Measurements from ENCODE around the gene HYOU1. TPM values are rescaled to one million over a fixed set of nuclear protein-coding genes. Genes with fewer than 3 reads are reported as not detected.
"Not testable (repeated sequence)": the region's sequence is repeated elsewhere in the genome, so short reads cannot be mapped to it uniquely, and the experiment has no call there.

Gene HYOU1
- total RNA-seq, 1 donor from 2014 or later = 44.0 TPM

DNA sequence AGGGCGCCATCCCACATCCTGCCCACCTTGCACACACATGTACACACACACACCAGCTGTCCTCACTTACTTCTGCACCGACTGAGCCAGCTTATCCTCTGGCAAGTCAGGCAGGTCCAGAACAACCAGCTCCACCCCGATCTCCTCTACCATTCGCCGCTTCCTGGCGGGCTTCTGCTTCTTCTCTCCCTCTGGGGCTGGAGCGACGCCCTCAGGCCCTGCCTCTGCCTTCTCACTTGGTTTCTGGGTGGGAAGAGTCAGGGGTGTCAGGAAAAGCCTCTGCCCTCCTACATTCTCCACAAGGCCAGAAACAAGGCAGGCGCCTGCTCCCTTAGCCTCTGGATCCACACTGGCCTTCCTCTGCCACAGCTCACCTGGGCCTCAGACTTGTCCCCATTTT is 8.4 kb downstream of the HYOU1 start:
- FAIRE-seq = no peak
- DNase-seq (ENCODE audit: low spot score in 2 of 2) = no peak

DNA sequence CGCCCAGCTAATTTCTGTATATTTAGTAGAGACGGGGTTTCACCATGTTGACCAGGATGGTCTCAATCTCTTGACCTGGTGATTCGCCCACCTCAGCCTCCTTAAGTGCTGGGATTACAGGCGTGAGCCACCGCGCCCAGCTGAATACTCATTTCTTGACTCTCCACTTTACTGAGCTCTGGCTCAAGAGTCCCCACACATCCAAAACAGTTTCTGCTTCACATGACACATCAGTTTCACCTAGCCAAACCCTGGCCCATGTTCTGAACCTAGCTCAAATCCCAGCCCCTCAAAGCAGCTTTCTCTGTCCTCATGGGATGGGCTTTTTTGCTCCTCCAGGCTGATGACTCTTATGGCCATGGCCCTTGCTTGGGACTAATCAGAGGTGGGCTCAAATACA is 9.8 kb downstream of the HYOU1 start:
- FAIRE-seq = no peak

DNA sequence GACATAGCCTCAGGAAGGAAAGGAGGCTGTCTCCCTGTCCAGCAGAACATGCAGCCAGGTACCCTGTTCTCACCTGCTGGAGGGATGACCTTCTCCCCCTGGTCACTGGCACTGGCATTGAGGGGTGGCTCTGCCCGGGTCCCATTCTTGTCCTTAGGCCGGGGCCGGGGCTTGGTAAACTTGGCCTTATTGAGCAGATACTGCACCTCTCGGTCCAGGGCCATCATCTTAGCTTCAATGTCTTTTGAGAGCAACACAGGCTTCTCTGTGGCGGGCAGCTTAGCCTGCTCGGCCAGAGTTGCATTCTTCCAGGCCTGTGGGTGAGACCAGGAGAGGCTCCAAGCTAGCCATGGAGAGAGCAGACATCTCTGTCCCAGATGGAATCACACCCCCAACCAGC is 10.5 kb downstream of the HYOU1 start:
- DNase-seq (ENCODE audit: low spot score in 2 of 2) (no peak), FAIRE-seq (no peak)

More for the DNA sequence above, 9.8 kb downstream of the HYOU1 start:
- DNase-seq (ENCODE audit: low spot score in 2 of 2) = no peak

DNA sequence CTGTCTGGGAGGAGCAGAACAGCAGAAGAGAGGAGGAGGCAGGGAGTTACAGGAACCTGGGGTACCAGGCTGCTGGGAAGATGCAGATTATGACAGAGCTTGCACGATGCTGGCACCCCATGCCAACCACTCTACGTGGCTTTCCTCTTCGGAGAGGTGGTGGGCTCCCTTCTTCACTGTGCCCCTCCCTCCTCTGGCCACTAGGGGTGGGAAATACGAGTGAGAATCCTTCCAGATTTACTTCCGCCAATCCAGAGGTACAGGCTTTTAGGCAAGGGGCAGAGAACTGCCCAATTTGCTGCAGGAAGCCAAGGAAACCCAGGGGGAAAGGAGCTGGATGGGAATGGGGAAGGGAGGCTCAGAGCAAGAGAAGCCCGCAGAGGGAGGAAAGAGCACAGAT is 12.3 kb downstream of the HYOU1 start:
- no peak for FAIRE-seq

DNA sequence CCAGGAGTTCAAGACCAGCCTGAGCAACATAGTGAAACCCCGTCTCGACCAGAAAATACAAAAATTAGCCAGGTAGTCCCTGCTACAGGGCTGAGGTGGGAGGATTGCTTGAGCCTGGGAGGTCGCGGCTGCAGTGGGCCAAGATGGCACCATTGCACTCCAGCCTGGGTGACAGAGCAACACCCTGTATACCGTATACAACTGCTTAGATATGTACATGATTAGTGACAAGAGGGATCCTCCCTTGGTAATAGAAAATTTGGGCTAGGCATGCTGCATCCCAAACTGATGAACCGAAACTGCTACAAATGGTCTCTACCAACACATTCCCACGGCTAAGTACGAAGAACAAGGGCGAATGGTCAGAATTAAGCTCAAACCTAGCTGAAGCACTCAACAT is 14.1 kb downstream of the HYOU1 start:
- FAIRE-seq = no peak
- no peak for DNase-seq (ENCODE audit: low spot score in 2 of 2)

More for the DNA sequence above, 12.3 kb downstream of the HYOU1 start:
- no peak for DNase-seq (ENCODE audit: low spot score in 2 of 2)

DNA sequence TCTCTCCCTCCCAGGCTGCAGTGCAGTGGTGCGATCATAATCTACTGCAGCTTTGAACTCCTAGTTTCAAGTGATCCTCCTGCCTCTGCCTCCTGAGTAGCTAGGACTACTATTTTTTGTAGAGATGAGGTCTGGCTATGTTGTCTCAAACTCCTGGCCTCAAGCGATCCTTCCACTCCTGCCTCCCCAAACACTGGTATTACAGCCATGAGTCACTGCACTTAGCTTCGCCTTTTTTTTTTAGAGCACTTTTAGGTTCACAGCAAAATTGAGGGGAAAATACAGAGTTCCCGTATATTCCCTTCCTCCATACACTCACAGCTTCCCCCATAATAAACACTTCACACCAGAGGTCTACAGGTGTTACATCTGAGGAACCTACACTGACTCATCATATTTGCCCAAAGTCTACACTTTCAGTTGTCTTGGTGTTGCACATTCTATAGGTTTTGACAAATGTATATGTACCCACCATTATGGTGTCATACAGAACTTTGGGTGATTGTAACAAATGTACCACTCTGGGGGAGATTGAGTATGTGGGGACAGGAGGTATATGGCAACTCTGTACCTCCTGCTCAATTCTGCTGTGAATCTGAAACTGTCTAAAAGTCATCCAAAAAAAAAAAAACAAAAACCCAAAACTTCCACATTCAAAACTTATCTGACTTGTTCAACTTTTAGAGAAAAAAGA is 15.0 kb downstream of the HYOU1 start:
- no peak for FAIRE-seq

DNA sequence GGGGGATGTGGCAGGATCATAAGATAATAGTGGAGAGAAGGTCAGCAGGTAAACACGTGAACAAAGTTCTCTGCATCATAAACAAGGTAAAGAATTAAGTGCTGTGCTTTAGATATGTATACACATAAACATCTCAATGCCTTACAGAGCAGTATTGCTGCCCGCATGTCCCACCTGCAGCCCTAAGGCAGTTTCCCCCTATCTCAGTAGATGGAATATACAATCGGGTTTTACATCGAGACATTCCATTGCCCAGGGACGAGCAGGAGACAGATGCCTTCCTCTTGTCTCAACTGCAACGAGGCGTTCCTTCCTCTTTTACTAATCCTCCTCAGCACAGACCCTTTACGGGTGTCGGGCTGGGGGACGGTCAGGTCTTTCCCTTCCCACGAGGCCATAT is 17.5 kb downstream of the HYOU1 start:
- FAIRE-seq; DNase-seq (ENCODE audit: low spot score in 2 of 2): not testable (repeated sequence)

More for the DNA sequence above, 15.0 kb downstream of the HYOU1 start:
- DNase-seq (ENCODE audit: low spot score in 2 of 2) = no peak

DNA sequence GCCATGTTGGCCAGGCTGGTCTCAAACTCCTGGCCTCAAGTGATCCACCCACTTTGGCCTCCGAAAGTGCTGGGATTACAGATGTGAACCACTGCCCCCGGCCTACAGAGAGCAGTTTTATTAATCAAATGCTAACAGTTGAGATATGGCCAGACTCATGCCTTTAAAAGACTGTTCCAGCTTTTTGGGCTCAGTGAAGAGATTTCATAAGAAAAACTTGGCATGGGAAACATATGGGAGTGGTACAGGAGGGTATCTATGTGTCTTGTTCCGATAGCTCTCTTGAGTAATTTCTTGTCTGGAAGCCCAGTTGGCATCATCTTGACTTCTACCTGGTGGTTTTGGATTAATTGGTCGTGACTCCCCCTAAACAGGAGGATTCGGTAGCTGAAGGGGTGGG is 18.1 kb downstream of the HYOU1 start:
- FAIRE-seq = no peak
- DNase-seq (ENCODE audit: low spot score in 2 of 2) = no peak

DNA sequence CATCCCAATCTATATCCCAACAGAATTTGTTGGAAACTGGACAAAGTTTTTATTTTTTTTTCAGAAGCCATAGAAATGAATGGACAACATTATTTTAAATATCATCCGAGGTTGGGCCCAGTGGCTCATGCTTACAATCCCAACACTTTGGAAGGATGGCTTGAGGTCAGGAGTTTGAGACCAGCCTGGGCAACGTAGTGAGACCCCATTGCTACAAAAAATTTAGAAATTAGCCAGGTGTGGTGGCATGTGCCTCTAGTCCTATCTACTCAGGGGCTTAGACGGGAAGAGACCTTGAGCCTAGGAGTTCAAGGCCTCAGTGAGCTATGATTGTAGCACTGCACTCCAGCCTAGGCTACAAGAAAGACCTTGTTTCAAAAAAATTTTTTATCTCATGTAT is 22.2 kb downstream of the HYOU1 start:
- FAIRE-seq = no peak
- DNase-seq (ENCODE audit: low spot score in 2 of 2) = no peak

DNA sequence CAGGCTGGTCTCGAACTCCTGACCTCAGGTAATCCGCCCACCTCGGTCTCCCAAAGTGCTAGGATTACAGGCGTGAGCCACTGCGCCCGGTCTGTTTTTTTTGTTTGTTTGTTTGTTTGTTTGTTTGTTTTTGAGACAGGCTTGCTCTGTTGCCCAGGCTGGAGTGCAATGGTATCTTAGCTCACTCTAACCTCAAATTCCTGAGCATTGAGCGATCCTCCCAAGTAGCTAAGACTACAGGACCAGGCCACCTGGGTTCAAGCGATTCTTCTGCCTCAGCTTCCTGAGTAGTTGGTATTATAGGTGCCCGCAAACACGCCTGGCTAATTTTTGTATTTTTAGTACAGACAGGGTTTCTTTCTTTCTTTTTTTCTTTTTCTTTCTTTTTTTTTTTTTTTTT is 23.6 kb downstream of the HYOU1 start:
- not testable (repeated sequence) for DNase-seq (ENCODE audit: low spot score in 2 of 2); FAIRE-seq

DNA sequence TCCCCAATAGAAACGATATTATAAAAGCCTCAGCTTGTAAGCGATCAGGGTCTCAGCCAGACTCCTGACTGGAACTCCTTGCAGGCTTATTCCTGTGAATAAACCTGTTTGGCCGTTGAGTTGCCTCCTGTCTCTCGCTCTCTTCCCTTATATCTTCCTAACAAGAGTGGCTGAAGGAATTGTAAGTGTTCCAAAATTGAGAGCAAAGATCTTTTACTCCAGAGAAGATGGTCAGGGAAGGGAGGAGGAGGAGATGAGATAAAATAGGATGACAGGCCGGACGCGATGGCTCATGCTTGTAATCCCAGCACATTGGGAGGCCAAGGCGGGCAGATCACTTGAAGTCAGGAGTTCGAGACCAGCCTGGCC is 25.1 kb downstream of the HYOU1 start:
- FAIRE-seq = no peak
- DNase-seq (ENCODE audit: low spot score in 2 of 2) = no peak

DNA sequence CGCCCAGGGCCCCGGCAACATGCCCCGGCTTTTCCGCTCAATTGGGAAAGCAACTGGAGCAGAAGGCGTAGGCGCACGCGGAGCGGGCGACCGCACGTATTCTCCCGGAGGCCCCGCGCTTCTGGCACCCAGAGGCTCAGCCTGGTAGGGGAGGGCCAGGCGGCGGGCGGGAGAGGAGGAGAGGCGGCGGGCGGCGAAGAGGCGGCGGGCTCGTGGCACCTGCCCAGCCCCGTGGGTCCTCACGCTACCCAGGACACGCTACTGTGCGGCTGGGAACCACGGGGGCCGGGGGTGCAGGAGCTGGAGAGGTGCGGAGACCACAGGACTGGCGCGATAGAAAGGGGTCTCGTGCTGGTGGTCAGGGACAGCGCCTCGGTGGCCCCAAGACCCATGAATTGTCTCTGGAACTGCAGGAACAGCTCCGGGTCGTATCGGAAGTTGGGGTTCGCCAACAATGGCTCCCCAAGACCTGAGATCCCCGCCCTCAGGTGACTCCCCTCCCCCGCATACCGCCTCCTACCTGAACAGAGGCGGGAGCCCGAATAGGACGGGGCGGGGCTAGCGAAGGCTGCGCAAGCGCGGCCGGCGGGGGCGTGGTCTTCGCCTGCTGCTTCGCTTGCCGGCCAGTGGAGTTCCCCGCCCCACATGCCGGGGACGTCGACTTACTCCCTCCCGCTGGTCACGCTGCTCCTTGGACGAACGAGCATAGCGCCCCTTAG is 26.5 kb downstream of the HYOU1 start, which contains the start of gene SLC37A4:
TSS of gene SLC37A4 (minus strand) at position 549 of the 719 bp plus-strand sequence.
- DNase-seq (ENCODE audit: low spot score in 2 of 2) (peak; percentile 94 to 97), FAIRE-seq (no peak)

DNA sequence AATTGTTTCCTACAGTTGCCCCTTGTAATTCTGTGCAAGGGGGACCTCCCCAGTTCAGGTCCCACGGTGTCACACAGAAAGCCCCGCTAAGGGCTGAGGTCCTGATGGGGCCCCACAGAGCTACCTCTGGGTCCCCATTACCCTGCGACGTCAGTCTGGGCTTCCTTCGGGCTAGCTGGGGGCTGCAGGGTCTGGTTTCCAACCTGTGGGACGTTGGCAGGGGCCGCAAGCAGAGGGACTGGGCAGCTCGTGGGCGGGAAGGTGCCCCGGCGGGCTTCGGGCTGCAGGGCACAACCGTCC is 27.0 kb downstream of the HYOU1 start:
- DNase-seq (ENCODE audit: low spot score in 2 of 2) (no peak), FAIRE-seq (no peak)

DNA sequence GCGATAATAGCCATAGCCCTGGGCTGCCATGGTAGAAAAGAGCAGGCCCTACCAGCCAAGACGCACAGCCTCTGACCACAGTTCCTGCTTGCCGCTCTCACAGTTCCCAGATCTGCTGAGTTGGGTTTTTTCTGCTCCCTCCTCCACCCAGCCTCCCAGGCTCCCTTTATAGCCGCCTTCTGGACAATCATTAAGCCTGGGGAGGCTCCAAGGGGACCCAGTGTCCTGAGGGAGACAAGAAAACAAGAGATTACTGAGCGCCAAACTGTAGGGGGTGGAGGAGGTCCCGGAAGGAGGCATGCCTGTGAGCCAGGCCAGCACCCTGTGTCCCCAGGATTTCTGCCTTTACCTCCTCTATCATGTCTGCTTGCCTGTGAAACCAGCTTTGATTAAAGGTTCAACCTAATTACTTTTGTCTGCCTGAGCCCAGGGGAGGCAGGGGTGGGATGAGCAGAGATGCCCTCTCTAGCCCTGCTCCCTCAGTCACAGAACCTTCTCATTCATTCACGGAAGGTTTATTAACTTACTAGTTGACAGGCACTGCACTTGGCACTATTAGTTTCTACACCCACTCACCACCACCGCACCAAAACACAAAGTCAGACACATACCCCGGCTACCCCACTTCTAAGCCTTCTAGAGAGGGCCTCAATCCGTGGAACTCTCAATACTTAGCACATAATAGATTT is 27.5 kb downstream of the HYOU1 start:
- FAIRE-seq (no peak), DNase-seq (ENCODE audit: low spot score in 2 of 2) (no peak)

DNA sequence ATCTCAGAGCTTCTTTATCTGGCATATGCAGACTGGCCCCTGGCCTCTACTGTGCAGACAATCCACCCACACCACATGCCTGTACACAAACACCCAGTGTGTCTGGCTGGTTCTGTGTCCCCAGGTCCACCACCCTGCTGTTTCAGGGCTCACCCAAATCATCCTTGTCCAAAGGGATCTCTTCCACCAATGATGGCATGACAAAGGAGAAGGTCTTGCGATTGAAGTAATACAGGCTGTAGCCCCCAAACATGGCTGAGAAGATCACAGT is 28.0 kb downstream of the HYOU1 start:
- DNase-seq (ENCODE audit: low spot score in 2 of 2) (no peak), FAIRE-seq (no peak)

DNA sequence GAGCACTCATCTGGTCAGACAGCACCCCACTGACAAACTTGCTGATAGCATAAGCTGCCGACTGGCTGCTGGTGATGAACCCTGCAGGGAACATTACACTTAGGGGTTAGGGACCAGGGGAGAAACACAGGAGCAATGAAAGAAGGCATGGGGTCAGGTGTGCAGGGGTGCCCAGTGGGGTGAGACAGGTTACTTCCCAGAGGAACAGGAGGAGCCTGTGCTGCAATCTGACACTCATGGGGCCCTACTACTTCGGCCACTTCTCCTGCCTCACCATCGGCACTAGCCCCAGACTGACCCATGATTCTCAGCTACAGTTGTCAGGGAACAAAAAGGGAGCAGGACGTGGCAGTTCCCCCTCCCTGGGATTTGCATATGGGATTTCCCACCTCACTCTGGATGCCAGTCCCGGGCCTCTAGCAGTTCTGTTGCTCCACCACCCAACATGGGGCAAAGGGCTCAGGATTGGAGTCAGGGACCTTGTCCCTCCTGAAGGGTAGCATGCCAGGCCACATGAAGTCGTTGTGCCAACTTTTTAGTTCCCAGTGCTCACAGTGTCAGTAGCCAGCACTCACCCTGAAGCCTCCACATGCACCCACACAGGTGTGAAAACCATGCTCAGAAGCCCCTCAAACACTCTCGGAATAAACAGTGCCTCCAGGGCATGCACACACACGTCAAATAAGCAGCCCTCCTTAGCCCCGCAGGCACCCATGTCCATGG is 28.5 kb downstream of the HYOU1 start:
- no peak for DNase-seq (ENCODE audit: low spot score in 2 of 2)
- no peak for FAIRE-seq

DNA sequence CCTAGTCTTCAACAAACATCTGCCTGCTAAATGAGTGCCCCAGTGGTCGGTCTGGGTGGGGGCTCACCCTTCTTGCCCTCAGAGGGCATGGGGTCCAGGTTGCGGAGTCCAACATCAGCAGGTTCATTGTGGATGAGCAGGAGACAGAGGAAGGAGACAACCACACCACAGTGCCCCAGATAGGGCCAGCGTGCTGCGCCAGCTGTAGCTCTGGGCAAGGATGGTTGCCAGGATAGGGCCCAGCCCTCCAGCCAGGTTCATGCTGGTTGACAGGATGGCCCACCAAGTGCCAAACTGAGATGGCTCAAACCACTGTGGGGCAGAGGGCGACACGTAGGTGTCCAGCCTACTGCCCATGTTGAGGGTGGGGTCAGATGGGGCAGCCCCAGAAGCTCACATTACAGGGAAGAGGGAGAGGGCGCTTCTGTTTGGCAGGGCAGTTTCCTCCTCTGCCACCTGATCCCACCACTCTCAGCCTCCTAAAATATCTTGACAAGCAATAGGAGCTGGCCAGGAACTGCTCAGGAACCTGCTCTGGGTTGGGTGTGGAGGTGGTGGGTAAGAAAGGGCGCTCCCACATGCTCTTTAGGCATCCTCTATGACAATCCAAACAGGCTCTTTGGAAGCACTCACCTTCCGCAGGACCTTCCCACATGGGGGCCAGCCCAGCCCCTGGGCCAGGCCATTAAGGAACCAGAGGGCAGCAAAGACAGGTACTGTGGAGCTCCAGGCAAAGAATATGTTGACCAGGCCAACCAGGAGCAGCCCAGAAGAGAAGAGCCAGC is 29.3 kb downstream of the HYOU1 start:
- DNase-seq (ENCODE audit: low spot score in 2 of 2) = no peak
- FAIRE-seq = no peak

DNA sequence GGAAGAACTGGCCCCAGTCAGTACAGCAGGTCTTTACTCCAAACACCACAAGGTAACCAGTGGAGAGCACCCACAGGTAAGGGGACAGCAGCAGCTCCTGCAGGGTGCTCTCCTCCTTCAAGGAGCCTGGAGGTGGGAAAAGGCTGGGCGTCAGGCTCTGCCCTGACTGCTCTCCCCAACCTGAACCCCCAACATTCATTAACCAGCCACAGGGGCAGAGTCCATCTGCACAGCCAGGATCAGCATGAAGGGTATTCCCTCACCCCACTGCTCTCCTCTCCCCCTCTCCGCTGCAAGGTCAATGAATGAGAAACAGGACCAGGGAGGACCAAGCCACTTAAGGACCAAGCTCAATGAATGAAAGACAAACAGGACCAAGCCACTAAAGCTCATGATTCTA is 30.0 kb downstream of the HYOU1 start:
- DNase-seq (ENCODE audit: low spot score in 2 of 2) = no peak
- FAIRE-seq = no peak

DNA sequence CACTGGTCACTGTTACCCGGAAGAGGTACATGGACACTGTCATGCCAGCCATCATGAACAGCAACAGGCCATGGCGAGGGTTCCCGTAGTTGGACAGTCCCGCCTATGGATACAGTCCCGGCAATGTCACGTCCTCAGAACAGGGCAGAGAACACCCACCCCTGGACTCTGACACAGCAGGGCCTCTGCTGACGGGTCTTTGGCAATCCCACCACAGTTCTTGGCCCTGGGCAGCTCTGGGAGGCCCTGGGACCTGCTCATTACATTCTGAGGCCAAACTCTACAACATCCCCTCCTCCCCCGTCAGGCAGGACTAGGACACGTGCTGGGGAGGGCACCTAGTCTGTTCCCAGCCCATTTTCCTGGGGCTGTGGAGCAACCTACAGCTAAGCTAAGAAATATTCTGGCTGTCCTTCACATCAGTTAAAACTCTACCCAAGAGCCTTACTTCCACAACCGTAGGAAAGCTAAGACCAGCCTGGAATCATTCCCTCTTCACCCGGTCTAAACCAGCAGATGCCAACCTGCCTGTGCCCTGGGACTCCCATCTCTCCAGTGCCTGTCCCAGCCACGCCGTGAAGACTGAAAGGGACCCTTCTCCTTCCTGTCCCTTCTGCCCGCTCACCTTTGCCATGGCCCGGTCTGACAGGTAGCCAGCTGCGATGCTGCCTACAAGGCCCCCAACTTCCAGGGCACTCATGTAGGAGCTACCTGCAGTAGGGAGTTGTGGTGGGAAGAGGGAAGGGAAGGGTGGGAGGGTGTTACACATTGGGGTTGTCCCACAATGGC is 30.8 kb downstream of the HYOU1 start:
- DNase-seq (ENCODE audit: low spot score in 2 of 2) (no peak), FAIRE-seq (no peak)

DNA sequence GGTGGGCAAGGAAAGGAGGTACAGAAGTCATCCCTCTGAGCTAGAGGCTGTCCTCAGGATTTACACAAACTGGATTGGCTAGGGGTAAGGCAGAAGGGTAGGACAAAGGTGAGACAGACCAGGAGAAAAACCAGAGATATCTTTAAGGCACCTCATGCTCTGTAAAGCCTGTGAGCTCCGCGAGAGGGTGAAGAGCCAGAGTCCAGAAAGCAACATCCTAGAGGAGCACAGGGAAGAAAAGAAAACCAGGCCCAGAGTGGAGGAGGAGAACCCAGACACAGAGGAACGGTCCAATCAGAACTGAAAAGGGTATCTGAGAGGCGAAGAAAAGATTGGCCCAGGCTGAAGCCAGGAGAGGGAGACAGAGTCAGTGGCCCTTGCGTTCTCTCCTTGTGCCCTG is 31.5 kb downstream of the HYOU1 start:
- no peak for FAIRE-seq
- no peak for DNase-seq (ENCODE audit: low spot score in 2 of 2)

Measured in frontal cortex (tissue), 4 donors.